GM19239 (cell line): ENCODE measurements around the gene ASB5.
"Not testable (repeated sequence)": the region's sequence is repeated elsewhere in the genome, so short reads cannot be mapped to it uniquely, and the experiment has no call there.

Experiments used
- DNase-seq: peaks from one replicate; pipeline ENCODE4 v3.0.0; 2011; ENCODE audit warnings: low spot score; ENCODE audit not compliant: insufficient read length
- FAIRE-seq: peaks from 2 replicates; lab custom pipeline; 2011; peaks lifted over from hg19 to GRCh38; lab: Jason Lieb, UNC

Gene ASB5

GRCh38 chr4:176286728-176287127 is 17.7 kb upstream of the ASB5 start:
- FAIRE-seq (no peak), DNase-seq (no peak)

- DNase-seq, FAIRE-seq: not testable (repeated sequence)
Measured at GRCh38 chr4:176279560-176279959, 10.5 kb upstream of the ASB5 start.

GRCh38 chr4:176277162-176277904 is 8.3 kb upstream of the ASB5 start:
- FAIRE-seq, result peak; percentile 45
- DNase-seq, result peak; percentile 1

GRCh38 chr4:176276710-176277109 is 7.7 kb upstream of the ASB5 start:
- DNase-seq (no peak), FAIRE-seq (no peak)

GRCh38 chr4:176274441-176274840 is 5.4 kb upstream of the ASB5 start:
- FAIRE-seq, result no peak
- DNase-seq, result no peak

GRCh38 chr4:176273736-176274135 is 4.7 kb upstream of the ASB5 start:
- FAIRE-seq, result no peak
- no peak for DNase-seq

- FAIRE-seq (no peak), DNase-seq (no peak)
Measured at GRCh38 chr4:176272799-176273198, 3.8 kb upstream of the ASB5 start.

GRCh38 chr4:176271749-176272148 is 2.7 kb upstream of the ASB5 start:
- no peak for FAIRE-seq
- no peak for DNase-seq

- FAIRE-seq (no peak), DNase-seq (no peak)
Measured at GRCh38 chr4:176270669-176271068, 1.6 kb upstream of the ASB5 start.

- no peak for DNase-seq
- FAIRE-seq, result no peak
Measured at GRCh38 chr4:176266026-176266425, 3.0 kb downstream of the ASB5 start.

- DNase-seq (no peak), FAIRE-seq (no peak)
Measured at GRCh38 chr4:176262243-176262642, 6.8 kb downstream of the ASB5 start.

GRCh38 chr4:176261481-176261880 is 7.5 kb downstream of the ASB5 start:
- DNase-seq (no peak), FAIRE-seq (no peak)

- DNase-seq (no peak), FAIRE-seq (no peak)
Measured at GRCh38 chr4:176261018-176261417, 8.0 kb downstream of the ASB5 start.

- FAIRE-seq (no peak), DNase-seq (no peak)
Measured at GRCh38 chr4:176259330-176260090, 9.5 kb downstream of the ASB5 start.

GRCh38 chr4:176258135-176258534 is 10.9 kb downstream of the ASB5 start:
- DNase-seq, result no peak
- no peak for FAIRE-seq

GRCh38 chr4:176256921-176257320 is 12.1 kb downstream of the ASB5 start:
- FAIRE-seq (no peak), DNase-seq (no peak)

- FAIRE-seq, result no peak
- no peak for DNase-seq
Measured at GRCh38 chr4:176242764-176243347, 26.2 kb downstream of the ASB5 start.

- FAIRE-seq (no peak), DNase-seq (no peak)
Measured at GRCh38 chr4:176241703-176242102, 27.3 kb downstream of the ASB5 start.

- FAIRE-seq (no peak), DNase-seq (no peak)
Measured at GRCh38 chr4:176238826-176239225, 30.2 kb downstream of the ASB5 start.

GRCh38 chr4:176238157-176238610 is 30.8 kb downstream of the ASB5 start:
- FAIRE-seq (no peak), DNase-seq (no peak)

- no peak for DNase-seq
Measured at GRCh38 chr4:176236946-176237345, 32.1 kb downstream of the ASB5 start.

More at GRCh38 chr4:176236946-176237345, 32.1 kb downstream of the ASB5 start:
- no peak for FAIRE-seq
